IMR-90 (cell line): ENCODE results near the gene AOPEP.

Experiments
- CHD1 ChIP-seq: IDR thresholded peaks from 2 replicates; pipeline ENCODE4 v1.6.1; 2012; ENCODE audit warnings: low read depth, low read length, improper control_type of control experiment
- CTCF ChIP-seq: conservative IDR thresholded peaks from 2 replicates; pipeline ENCODE4 v1.5.1; 2012; ENCODE audit warnings: mild to moderate bottlenecking, low read depth, low read length, improper control_type of control experiment
- MAFK ChIP-seq: IDR thresholded peaks from 2 replicates; pipeline ENCODE4 v1.6.1; 2012; ENCODE audit warnings: low read depth, low read length, improper control_type of control experiment
- NFE2L2 ChIP-seq: fragments of 150-350 bp; IDR thresholded peaks from 2 replicates; pipeline ENCODE4 v1.6.1; 2016; ENCODE audit warnings: low read depth, mild to moderate bottlenecking, low read length
- POLR2A ChIP-seq: IDR thresholded peaks from 2 replicates; pipeline ENCODE4 v1.6.1; 2012; ENCODE audit warnings: mild to moderate bottlenecking, low read depth, low read length
- RCOR1 ChIP-seq: IDR thresholded peaks from 2 replicates; pipeline ENCODE4 v1.6.1; 2012; ENCODE audit warnings: mild to moderate bottlenecking, low read length, improper control_type of control experiment; ENCODE audit not compliant: insufficient replicate concordance
- RFX5 ChIP-seq: IDR thresholded peaks from 2 replicates; pipeline ENCODE4 v1.8.0; 2012; ENCODE audit warnings: low read depth, mild to moderate bottlenecking, low read length, moderate library complexity
- SMC3 ChIP-seq: fragments of 150-350 bp; IDR thresholded peaks from 2 replicates; pipeline ENCODE4 v1.6.1; 2016; ENCODE audit warnings: low read depth, mild to moderate bottlenecking, antibody characterized with exemption, low read length, moderate library complexity

- no peak for TF ChIP-seq SMC3
- TF ChIP-seq MAFK, result no peak
- no peak for TF ChIP-seq POLR2A
- no peak for TF ChIP-seq CTCF
- TF ChIP-seq CHD1, result no peak
- 0 out of 2 replicates have a peak, but pooled peaks have one; percentile 8 for TF ChIP-seq NFE2L2
- TF ChIP-seq RFX5, result no peak
- no peak for TF ChIP-seq RCOR1
Measured at GRCh38 chr9:94772639-94773303, 46.3 kb downstream of the AOPEP start.
